GM18867 (cell line): ENCODE results near the gene AMIGO1.

Source experiments
- ATAC-seq: cut with Tn5 transposase; IDR thresholded peaks from one replicate; pipeline ENCODE4 v1.9.1; 2021; ENCODE audit warnings: mild to moderate bottlenecking, moderate library complexity; ENCODE audit not compliant: unreplicated experiment

Gene AMIGO1, protein sequence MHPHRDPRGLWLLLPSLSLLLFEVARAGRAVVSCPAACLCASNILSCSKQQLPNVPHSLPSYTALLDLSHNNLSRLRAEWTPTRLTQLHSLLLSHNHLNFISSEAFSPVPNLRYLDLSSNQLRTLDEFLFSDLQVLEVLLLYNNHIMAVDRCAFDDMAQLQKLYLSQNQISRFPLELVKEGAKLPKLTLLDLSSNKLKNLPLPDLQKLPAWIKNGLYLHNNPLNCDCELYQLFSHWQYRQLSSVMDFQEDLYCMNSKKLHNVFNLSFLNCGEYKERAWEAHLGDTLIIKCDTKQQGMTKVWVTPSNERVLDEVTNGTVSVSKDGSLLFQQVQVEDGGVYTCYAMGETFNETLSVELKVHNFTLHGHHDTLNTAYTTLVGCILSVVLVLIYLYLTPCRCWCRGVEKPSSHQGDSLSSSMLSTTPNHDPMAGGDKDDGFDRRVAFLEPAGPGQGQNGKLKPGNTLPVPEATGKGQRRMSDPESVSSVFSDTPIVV

DNA sequence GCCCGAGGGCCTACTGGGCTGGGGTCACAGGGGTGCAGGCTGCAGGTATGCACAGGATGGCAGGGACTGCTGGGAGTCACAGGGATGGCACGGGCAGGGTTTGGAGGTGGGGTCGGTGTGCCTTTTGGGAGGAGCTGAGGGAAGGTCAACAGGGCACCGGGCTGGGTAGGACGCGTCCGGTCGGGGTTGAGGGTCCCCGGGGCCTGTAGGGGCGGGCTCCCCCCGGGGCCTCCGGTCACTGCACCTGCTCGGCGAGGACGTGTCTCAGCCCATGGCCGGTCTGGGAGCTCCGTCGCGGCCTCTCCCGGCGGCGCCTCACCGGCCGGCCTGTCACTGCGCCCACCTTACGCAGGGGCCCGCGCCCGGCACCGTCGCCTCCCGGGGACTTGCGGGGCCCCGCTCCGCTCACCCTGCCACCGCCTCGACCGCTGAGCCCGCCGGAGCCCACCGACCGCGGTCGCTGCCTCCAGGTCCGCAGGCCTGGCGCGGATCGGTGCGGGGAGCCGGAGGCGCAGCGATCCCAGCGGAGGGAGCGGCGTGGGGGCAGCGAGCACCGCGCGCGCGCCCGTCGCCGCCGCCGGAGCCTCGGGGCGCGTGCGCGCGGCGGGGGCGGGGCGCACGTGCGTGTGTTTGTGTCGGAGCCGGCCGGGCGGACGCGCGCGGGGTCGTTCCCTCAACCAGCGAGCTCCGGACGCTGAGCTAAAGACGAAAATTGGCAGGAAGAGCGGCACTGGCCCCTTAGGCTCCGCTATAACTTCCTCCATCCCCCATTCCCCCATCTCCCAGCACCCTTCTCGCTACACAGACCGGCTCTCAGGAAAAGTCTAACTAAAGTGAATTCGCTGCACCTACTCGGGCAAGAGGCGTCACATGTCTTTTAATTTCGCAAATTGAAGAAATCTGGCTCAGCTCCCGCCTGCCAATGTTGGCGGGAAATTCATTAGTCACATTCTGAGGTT, at the start of gene AMIGO1:
Gene AMIGO1 (minus strand): TSS at position 552 of the 959 bp plus-strand sequence. CDS start 815 bp downstream, outside the sequence.
- peak; percentile 66 for ATAC-seq

DNA sequence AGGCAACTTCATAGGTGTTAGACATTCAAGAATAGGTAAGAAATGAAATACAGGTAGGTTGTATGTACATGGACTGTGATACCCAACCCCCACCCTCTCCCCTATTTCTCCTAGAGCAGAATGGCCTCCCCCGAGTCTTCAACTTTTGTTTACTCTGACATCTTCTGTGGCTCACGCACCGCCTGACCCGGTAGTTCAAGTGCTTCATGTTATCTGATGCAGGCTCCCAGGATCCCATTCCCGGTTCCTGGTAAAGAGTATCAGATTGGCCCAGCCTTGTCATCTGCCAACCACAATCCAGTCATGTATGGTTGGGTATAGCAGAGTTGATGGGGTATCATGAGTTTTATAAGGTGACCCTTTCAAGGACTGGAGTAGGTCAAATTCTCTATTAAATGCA, 48.0 kb upstream of the AMIGO1 start:
- ATAC-seq = no peak

DNA sequence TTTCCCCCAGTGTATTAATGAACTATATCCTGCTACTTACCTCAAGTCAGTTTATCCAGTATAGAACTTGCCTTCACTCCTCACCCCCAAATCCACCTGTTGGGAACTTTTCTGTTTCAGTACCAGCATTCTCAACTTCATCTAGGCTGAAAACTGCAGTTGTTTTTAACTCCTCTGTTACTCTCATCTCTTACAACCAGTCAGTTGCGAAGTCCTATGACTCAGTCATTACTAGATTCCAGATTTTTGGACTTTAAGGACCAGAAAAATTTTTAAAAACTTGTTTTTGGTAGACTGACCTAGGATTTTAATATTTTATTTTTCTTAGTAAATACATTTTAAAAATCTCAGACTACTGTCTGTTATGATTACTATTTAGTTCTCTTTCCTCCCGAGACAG, 47.0 kb upstream of the AMIGO1 start:
- no peak for ATAC-seq

DNA sequence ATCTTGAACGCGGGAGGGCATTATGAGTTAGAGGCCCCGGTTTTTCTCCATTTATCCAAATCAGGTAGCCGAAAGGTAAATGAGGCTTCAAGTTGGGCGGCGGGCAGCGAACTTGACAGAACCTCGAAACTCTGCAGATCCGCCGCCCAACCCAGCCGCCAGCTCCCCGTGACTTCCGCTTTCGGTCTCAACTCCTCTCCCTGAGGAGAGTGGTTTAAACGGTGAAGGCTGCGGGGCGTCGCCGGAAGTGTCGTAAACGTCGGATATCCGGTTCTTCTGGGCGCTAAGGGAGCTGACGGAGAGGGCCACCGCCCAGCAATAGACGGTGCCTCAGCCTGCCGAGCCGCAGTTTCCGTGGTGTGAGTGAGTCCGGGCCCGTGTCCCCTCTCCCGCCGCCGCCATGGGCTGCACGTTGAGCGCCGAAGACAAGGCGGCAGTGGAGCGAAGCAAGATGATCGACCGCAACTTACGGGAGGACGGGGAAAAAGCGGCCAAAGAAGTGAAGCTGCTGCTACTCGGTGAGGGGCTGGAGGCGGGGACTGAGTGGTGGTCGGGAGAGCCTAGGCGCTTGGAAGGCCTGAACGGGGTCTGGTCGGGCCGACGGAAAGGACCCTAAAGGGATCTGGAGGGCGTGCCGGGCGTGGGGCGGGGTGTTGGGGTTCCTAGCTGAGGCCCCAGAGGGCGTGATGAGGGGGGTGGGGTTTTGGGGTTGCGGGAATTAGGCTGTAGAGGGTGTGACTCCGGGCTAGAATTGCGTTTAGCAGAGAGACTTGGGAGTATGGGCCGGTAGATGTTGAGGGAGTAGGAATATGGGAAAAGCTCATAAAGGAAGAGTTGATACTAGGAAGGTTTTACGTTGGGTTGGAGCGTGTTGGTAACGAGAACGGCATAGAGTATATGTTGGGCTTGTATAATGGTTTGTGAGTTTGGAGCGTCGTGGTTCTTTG, 39.1 kb upstream of the AMIGO1 start, which contains the start of gene GNAI3:
Gene GNAI3 (plus strand): TSS at position 295 of the 947 bp plus-strand sequence. CDS start 106 bp downstream, at position 401.
- ATAC-seq = peak; percentile 84

DNA sequence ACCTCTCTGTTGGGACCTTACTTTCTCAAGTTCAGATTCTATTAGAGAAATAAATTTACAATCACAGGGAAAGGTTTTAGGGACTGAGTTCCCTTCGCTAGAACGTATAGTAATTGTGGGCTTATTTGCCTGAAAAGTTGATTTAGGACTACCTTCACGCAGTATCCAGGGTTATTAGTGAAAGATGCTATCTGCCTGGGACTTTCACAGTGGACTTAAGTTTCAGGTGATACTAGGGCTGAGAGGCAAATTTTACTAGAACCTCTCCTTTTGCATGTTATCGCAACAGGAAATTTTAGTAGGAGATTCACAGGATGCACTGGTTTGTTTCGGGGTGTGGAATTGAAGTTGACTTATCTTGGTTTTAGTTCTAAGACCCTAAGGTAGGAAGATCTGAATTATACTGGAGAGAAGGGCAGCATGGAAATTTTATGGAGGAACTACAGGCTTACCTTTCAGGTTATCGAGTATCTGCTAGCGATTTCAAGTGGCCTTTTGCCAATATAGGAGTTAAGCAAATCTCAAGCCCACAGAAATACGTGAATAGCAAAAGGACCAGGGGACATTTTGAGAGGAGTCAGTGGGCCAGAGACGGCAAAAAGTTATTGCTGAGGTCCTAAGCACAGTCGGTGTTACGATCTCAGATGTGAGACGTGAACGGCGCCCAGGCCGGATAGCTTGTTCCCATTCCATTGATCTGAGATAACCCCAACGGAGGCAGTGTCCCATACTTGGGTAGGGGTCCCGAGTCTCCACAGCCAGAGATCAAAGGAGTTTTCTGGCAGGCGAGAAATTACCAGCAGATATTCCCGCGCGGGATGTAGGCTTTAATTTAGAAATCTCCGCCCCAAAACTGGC, 38.2 kb upstream of the AMIGO1 start:
- ATAC-seq = peak; percentile 13

DNA sequence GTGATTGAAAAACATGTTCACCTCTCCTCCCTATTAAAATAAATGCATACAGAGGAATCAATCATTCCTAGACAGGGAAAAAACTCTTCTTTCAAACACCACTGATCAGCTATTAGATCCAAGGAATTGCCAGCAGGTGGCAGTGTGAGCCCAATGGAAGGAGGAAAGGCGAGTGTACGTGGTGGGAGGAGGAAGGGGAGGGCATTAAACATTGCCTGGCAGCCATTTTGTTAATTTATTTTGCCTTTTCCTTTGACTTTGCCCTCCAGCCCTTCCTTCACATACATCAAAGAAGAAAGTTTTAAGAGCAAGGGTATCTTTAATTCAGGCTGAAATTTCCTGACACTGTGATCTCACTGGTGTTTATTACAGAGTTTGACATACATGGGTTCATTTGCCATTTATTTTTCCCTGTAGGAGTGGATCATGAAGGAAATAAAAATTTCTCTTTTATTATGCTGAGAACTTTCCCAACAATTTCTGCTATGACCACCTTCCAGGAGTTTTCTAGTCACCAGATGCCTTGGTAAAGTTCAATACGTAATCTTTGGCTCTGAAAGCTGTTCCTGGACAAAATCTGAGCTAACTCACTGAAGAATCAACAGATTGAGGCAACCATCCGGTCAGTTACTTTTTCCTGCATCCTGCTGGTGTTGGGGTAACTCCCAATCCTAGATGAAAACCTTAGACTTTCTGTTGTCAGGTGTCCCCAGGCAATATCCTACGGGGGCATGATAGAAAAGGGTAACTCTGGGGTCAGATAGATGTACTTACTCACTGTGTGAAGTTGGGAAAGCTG, 37.0 kb upstream of the AMIGO1 start:
- peak; percentile 47 for ATAC-seq

DNA sequence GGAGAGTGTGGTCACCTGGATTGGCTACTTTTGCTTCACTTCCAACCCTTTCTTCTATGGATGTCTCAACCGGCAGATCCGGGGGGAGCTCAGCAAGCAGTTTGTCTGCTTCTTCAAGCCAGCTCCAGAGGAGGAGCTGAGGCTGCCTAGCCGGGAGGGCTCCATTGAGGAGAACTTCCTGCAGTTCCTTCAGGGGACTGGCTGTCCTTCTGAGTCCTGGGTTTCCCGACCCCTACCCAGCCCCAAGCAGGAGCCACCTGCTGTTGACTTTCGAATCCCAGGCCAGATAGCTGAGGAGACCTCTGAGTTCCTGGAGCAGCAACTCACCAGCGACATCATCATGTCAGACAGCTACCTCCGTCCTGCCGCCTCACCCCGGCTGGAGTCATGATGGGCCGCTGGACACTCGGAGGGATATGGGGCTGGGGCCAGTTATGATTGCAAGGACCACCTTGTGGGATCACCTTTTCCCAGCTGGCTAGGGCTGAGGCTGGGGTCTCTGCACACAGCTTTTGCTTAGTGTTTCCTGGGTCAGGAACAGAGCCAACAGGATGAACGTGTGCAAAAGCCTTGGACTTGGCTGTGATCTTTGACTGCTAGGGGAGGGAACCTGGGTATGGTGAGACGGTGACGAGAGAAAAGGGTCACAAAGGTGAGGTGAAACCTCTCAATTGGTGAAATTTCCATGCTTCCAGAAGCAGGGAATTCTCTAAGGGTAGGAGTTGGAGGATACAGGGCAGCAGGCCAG, 34.6 kb upstream of the AMIGO1 start:
- ATAC-seq = no peak

DNA sequence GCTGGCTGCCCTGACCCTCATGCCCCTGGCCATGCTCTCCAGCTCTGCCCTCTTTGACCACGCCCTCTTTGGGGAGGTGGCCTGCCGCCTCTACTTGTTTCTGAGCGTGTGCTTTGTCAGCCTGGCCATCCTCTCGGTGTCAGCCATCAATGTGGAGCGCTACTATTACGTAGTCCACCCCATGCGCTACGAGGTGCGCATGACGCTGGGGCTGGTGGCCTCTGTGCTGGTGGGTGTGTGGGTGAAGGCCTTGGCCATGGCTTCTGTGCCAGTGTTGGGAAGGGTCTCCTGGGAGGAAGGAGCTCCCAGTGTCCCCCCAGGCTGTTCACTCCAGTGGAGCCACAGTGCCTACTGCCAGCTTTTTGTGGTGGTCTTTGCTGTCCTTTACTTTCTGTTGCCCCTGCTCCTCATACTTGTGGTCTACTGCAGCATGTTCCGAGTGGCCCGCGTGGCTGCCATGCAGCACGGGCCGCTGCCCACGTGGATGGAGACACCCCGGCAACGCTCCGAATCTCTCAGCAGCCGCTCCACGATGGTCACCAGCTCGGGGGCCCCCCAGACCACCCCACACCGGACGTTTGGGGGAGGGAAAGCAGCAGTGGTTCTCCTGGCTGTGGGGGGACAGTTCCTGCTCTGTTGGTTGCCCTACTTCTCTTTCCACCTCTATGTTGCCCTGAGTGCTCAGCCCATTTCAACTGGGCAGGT, 33.9 kb upstream of the AMIGO1 start:
- no peak for ATAC-seq

DNA sequence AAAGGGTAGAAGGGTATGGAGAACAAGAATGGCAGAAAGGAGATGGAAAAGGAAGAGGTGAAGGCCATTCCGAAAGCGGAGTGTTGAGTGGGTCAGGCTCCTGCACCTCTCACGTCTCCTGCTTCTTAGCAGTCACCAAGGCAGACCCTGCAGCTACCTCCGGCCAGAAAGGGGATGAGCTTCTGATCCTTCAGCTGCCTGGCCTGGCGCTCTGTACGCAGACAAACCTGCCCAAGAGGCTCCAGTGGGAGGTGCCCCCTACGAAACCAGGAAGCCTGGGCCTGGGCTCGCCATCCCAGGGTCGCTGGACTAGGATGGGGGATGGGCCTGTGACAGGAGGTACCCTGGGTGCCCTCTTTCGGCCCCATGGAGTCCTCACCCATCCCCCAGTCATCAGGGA, 33.1 kb upstream of the AMIGO1 start:
- no peak for ATAC-seq

DNA sequence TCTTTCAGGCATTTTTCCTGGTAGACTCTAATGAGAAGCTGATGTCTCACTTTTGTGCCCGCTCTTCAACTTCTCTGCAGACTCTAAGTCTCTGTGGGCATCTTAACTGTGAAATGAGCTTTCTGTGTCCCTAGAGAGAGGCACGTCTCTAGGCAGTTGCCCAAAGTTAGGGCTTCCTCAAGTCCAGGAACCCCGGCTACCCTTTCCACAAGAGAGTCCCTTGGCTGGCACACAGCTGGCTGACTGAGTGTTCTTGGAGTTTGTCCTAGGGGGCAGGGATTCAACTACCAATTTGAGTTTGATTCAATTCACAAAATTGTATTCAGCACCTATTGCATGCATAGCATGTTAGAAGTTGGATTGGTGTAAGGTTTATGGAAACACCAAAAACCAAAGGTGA, 31.6 kb upstream of the AMIGO1 start:
- no peak for ATAC-seq

DNA sequence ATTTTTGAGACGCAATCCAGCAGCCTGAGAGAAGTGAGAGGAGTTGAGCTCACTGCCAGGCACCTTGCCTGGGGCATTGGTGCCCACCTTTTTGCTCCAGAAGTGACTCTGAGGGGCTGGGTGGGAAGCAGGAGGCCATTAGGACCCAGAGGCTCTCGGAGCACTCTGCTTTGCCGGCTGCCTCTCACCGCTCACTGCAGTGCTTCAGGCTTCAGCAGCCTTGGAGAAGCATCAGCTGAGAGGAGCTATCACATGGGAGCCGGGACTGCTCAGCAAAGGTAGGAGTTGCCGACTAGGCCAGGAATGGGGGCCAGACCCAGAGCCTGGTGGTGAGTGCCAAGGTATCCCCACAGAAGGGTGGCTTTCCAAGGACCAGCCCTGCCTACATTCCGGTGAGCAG, 30.1 kb upstream of the AMIGO1 start, which contains the start of gene GPR61:
Gene GPR61 (plus strand): TSS at position 197 of the 400 bp plus-strand sequence. CDS start 3,151 bp downstream, outside the sequence.
- ATAC-seq = no peak

DNA sequence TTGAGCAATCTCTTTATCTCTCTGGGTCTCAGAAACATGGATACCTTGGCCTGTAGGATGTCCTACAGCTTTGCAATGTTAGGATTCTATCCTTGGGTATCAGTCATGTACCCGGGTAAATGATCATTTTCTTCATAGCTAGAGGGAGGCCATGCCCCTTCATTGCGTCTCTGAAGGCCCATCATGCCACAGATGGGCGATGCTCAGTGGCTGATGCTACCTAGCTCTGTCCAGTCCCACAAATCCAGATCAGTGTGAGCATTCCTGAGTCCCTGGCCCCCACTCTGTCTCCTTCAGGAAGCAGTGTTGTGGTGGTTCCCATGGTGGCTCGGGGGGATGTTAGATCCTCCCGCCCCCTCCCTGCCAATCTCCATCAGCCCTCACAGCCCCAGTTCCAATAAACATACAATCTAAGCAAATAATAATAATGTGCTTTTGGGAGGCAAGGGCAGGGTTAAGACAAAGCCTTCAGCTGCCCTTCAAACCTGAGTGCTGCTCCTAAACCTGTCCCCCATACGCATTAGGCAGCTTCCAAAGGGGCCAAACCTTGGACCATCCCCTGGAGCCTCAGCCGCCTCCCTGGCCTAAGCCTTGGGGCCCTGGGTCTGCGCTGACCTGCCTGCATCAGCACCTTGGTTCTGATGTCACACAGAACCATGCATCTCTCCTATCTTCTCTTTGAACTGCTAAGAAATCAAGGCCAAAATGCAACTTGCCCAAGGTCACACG, 29.5 kb upstream of the AMIGO1 start:
- no peak for ATAC-seq

DNA sequence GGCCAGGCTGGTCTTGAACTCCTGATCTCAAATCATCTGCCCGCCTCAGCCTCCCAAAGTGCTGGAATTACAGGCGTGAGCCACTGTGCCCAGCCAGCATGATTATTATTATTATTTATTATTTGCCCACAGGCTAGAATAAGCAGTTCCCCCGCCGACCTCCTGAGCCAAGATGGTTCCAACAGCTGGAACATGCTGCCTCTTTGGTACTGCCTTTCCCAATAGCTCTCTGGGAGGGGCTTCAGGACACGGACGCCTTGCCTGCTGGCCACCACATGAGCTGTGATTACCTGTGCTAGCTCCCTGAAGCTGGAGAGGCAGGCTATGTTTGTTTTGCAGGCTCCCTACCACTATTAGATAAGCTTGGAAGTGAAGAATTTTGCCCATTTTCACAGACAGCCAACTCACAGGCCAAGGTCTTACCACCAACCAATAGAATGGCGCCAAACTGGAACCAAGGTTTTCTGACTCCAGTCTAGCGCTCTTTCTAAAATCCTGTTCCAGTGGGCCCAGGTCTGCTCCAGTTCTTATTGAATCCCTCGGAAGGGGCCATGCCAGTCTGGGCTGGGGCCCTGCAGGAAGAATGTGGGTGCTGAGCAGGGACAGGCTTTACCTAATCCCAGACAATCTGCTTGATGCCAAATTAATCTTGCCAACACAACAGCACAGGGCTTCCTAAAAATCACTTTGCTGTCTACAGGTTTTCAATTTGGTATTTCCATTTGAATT, 28.1 kb upstream of the AMIGO1 start:
- ATAC-seq = no peak

DNA sequence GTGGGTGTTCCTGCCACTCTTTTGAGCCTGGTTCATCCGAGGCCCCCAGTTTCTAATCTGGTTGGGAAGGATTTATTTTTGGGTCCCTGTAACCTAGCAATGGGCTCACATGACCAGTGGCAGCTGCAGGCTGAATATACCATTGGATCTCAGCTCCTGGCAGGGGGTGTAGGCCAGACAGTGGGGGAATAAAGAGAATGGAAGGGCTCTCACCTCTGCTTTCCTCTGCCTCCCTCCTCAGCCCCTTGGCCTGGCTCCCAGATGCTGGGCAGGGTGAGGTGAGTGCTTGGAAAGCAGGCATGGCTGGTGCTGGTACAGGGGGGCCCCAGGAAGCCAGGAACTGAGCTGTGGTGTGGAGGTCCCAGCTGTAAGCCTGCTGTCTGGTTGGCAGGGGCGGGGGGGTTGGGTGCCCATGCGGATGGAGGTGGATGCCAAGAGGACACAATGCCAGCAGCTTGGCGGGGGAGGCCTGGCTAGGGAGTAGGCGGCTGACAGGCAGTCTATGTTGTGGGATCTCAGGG, 26.5 kb upstream of the AMIGO1 start:
- ATAC-seq = no peak

DNA sequence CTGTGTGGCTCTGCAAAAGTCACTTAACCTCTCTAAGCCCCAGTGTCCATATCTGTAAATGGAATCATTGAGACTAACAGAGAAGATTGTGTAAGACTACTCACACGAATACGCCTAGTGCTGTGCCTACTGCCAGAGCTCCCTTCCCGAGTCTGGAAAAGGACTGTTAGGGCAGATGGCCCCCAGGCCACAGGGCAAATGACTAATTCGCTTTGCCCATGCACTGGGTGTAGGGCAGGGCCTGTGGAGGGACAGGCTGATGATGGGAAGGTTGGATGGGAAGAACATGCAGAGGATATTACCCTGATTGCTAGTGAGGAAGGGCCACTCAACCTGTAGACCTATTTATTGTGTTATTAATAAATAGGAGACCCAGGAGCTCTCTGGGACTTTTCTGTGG, 26.0 kb upstream of the AMIGO1 start:
- no peak for ATAC-seq
